ENCODE results near the gene VTI1A. TPM values are rescaled to one million over a fixed set of nuclear protein-coding genes. Genes with fewer than 3 reads are reported as not detected.

The VTI1A gene
- total RNA-seq, 3 donors from 2014 or later (not counting 1 experiment from before 2014, with no cell fraction given): 62.6 to 77.6 (median 68.2) TPM

- H3K9me3 ChIP-seq (ENCODE audit: control insufficient read depth, insufficient read depth, low read length): no peaks in the 10 kb centered on the region
- H3K36me3 Mint-ChIP-seq: no peaks in the 10 kb centered on the region
- H3K4me3 ChIP-seq (ENCODE audit: low read length): no peak overlapping the region
- ATAC-seq (no peak), DNase-seq (no peak)
- no peaks in the 10 kb centered on the region for H3K27me3 ChIP-seq (ENCODE audit: control insufficient read depth, insufficient read depth, low read length)
- intact Hi-C loops (cut with micrococcal nuclease): no loop called here
- H3K27ac Mint-ChIP-seq: no peak overlapping the region
- H3K4me1 ChIP-seq (ENCODE audit: control insufficient read depth, insufficient read depth, low read length): peaks cover 6% of the 10 kb centered on the region
- peaks cover 6 to 12% of the 10 kb centered on the region in 2 donors for H3K4me1 Mint-ChIP-seq
- H3K9me3 Mint-ChIP-seq: no peaks in the 10 kb centered on the region
- no peaks in the 10 kb centered on the region for H3K36me3 ChIP-seq (ENCODE audit: control insufficient read depth, insufficient read depth, low read length)
- H3K27ac ChIP-seq (ENCODE audit: low read length): no peak overlapping the region
- H3K27me3 Mint-ChIP-seq (ENCODE audit: low read depth in 2 of 2): no peaks in the 10 kb centered on the region
- H3K4me3 Mint-ChIP-seq: no peak overlapping the region
- TF ChIP-seq CTCF (IDR thresholded peaks at IDR 0.05): no peak
- WGBS (ENCODE audit: insufficient coverage): 98% methylated on average over 7 of the region's 7 CpGs
Observed at GRCh38 chr10:112832361-112832878, 385.4 kb downstream of the VTI1A start.

- no peaks in the 10 kb centered on the region for H3K9me3 ChIP-seq (ENCODE audit: control insufficient read depth, insufficient read depth, low read length)
- H3K4me3 ChIP-seq (ENCODE audit: low read length): no peak overlapping the region
- H3K27me3 ChIP-seq (ENCODE audit: control insufficient read depth, insufficient read depth, low read length): no peaks in the 10 kb centered on the region
- TF ChIP-seq CTCF (IDR thresholded peaks at IDR 0.05): no peak
- H3K4me1 ChIP-seq (ENCODE audit: control insufficient read depth, insufficient read depth, low read length): peaks cover 6% of the 10 kb centered on the region
- H3K27ac Mint-ChIP-seq: no peak overlapping the region
- no peak overlapping the region for H3K4me3 Mint-ChIP-seq
- intact Hi-C loops (cut with micrococcal nuclease): no loop called here
- no peaks in the 10 kb centered on the region for H3K36me3 Mint-ChIP-seq
- peaks cover 6 to 12% of the 10 kb centered on the region in 2 donors for H3K4me1 Mint-ChIP-seq
- H3K9me3 Mint-ChIP-seq: no peaks in the 10 kb centered on the region
- no peaks in the 10 kb centered on the region for H3K36me3 ChIP-seq (ENCODE audit: control insufficient read depth, insufficient read depth, low read length)
- 90% methylated on average over 2 of the region's 2 CpGs for WGBS (ENCODE audit: insufficient coverage)
- no peak overlapping the region for H3K27ac ChIP-seq (ENCODE audit: low read length)
- no peaks in the 10 kb centered on the region for H3K27me3 Mint-ChIP-seq (ENCODE audit: low read depth in 2 of 2)
- ATAC-seq (no peak), DNase-seq (no peak)
Observed at GRCh38 chr10:112832959-112833358, 385.9 kb downstream of the VTI1A start.

- Histone ChIP-seq H3K36me3 (ENCODE audit: control insufficient read depth, insufficient read depth, low read length) (no peaks in the 10 kb centered on the region), H3K4me1 (ENCODE audit: control insufficient read depth, insufficient read depth, low read length) (peaks cover 6% of the 10 kb centered on the region), H3K4me3 (ENCODE audit: low read length) (no peak overlapping the region), H3K9me3 (ENCODE audit: control insufficient read depth, insufficient read depth, low read length) (peaks cover 3% of the 10 kb centered on the region), H3K27me3 (ENCODE audit: control insufficient read depth, insufficient read depth, low read length) (no peaks in the 10 kb centered on the region), H3K27ac (ENCODE audit: low read length) (no peak overlapping the region)
- Mint-ChIP-seq H3K4me1 (peaks cover 6 to 12% of the 10 kb centered on the region in 2 donors), H3K9me3 (no peaks in the 10 kb centered on the region), H3K27ac (no peak overlapping the region), H3K36me3 (no peaks in the 10 kb centered on the region), H3K27me3 (ENCODE audit: low read depth in 2 of 2) (no peaks in the 10 kb centered on the region), H3K4me3 (no peak overlapping the region)
- no peak for ATAC-seq
- DNase-seq: no peak
- 58% methylated on average over 8 of the region's 8 CpGs for WGBS (ENCODE audit: insufficient coverage)
- TF ChIP-seq CTCF (IDR thresholded peaks at IDR 0.05): no peak
- intact Hi-C loops (cut with micrococcal nuclease): no loop called here
Observed at GRCh38 chr10:112834751-112835181, 387.8 kb downstream of the VTI1A start.

GRCh38 chr10:112835217-112835715, 388.3 kb downstream of the VTI1A start:
- H3K36me3 ChIP-seq (ENCODE audit: control insufficient read depth, insufficient read depth, low read length): no peaks in the 10 kb centered on the region
- H3K27ac ChIP-seq (ENCODE audit: low read length): no peak overlapping the region
- no peak overlapping the region for H3K4me3 Mint-ChIP-seq
- no peaks in the 10 kb centered on the region for H3K27me3 ChIP-seq (ENCODE audit: control insufficient read depth, insufficient read depth, low read length)
- peaks cover 6% of the 10 kb centered on the region for H3K4me1 ChIP-seq (ENCODE audit: control insufficient read depth, insufficient read depth, low read length)
- H3K9me3 ChIP-seq (ENCODE audit: control insufficient read depth, insufficient read depth, low read length): peaks cover 8% of the 10 kb centered on the region
- no peaks in the 10 kb centered on the region for H3K9me3 Mint-ChIP-seq
- intact Hi-C loops (cut with micrococcal nuclease): no loop called here
- H3K27me3 Mint-ChIP-seq (ENCODE audit: low read depth in 2 of 2): no peaks in the 10 kb centered on the region
- no peak for TF ChIP-seq CTCF (IDR thresholded peaks at IDR 0.05)
- DNase-seq (no peak), ATAC-seq (no peak)
- no peak overlapping the region for H3K4me3 ChIP-seq (ENCODE audit: low read length)
- no peaks in the 10 kb centered on the region for H3K36me3 Mint-ChIP-seq
- no peak overlapping the region for H3K27ac Mint-ChIP-seq
- H3K4me1 Mint-ChIP-seq: peaks cover 6 to 12% of the 10 kb centered on the region in 2 donors
- WGBS (ENCODE audit: insufficient coverage): 92% methylated on average over 11 of the region's 11 CpGs
